PC-3 (cell line): ENCODE results near the gene MDK. TPM values are rescaled to one million over a fixed set of nuclear protein-coding genes. Genes with fewer than 3 reads are reported as not detected.
A peak's percentile ranks its signal among the peaks of the same experiment; 100 is the strongest.

Source experiments
- ATAC-seq: fragments of 200-7000 bp; cut with Tn5 transposase; 2 replicates; pipeline ENCODE4 v1.9.1; 2020; ENCODE audit warnings: mild to moderate bottlenecking, moderate library complexity
- BruUV-seq: library from RNA; stranded (reverse); fragments of 400-500 nt; replicated peaks from 2 replicates; lab custom pipeline; 2021; lab: Mats Ljungman, UMichigan
- CTCF ChIA-PET: fragments of 300-600 bp; sonication (Branson Sonifier 250); formaldehyde crosslinking; loops from one replicate; lab custom pipeline; 2022; ENCODE audit warnings: antibody characterized with exemption; lab: Charles Lee
- POLR2A ChIA-PET: fragments of 300-600 bp; sonication (Branson Sonifier 250); formaldehyde crosslinking; loops from one replicate; lab custom pipeline; 2022; ENCODE audit warnings: antibody characterized with exemption; ENCODE audit not compliant: unreplicated experiment; lab: Charles Lee
- DNase-seq: peaks from one replicate; pipeline ENCODE4 v3.0.0-alpha.2; 2015
- H2AFZ ChIP-seq: fragments of 300-600 bp; sonication (generic); 2 replicates; pipeline ENCODE4 v1.6.0; 2016; ENCODE audit warnings: antibody characterized with exemption, low read length
- H3F3A ChIP-seq: fragments of 300-600 bp; sonication (generic); one replicate; pipeline ENCODE4 v1.6.0; 2017; ENCODE audit warnings: antibody characterized with exemption, low read length, control low read depth, mild to moderate bottlenecking; ENCODE audit not compliant: unreplicated experiment
- H3K27ac ChIP-seq: fragments of 300-600 bp; sonication (generic); 2 replicates; pipeline ENCODE4 v1.5.1; 2016; ENCODE audit warnings: mild to moderate bottlenecking, low read length
- H3K27me3 ChIP-seq: fragments of 300-600 bp; sonication (generic); 2 replicates; pipeline ENCODE4 v1.6.1; 2016; ENCODE audit warnings: low read length, mixed read lengths
- H3K36me3 ChIP-seq: fragments of 300-600 bp; sonication (generic); 2 replicates; pipeline ENCODE4 v1.6.1; 2016; ENCODE audit warnings: low read depth, mixed run types, low read length, mixed read lengths
- H3K4me1 ChIP-seq: fragments of 300-600 bp; sonication (generic); 2 replicates; pipeline ENCODE4 v1.5.1; 2016; ENCODE audit warnings: low read length; ENCODE audit not compliant: insufficient read depth
- H3K4me2 ChIP-seq: fragments of 300-600 bp; sonication (generic); 2 replicates; pipeline ENCODE4 v1.6.0; 2016; ENCODE audit warnings: low read length
- H3K4me3 ChIP-seq: fragments of 300-600 bp; sonication (generic); 2 replicates; pipeline ENCODE4 v1.5.1; 2016; ENCODE audit warnings: mild to moderate bottlenecking, low read length, mixed read lengths
- H3K79me2 ChIP-seq: fragments of 300-600 bp; sonication (generic); 2 replicates; pipeline ENCODE4 v1.6.1; 2017; ENCODE audit warnings: low read length, mixed read lengths
- H3K9ac ChIP-seq: fragments of 300-600 bp; sonication (generic); 2 replicates; pipeline ENCODE4 v1.6.0; 2016; ENCODE audit warnings: mild to moderate bottlenecking, low read length
- H3K9me2 ChIP-seq: fragments of 300-600 bp; sonication (generic); replicated peaks from 2 replicates; pipeline ENCODE4 v1.6.1; 2016; ENCODE audit warnings: mixed run types, low read length, mixed read lengths
- H3K9me3 ChIP-seq: fragments of 300-600 bp; sonication (generic); 2 replicates; pipeline ENCODE4 v1.6.1; 2016; ENCODE audit warnings: low read length, mixed read lengths
- H4K20me1 ChIP-seq: fragments of 300-600 bp; sonication (generic); 2 replicates; pipeline ENCODE4 v1.6.1; 2016; ENCODE audit warnings: low read length, mixed read lengths
- CTCF ChIP-seq: fragments of 300-600 bp; sonication (generic); conservative IDR thresholded peaks from 2 replicates; pipeline ENCODE4 v1.5.1; 2017; ENCODE audit warnings: antibody characterized with exemption, low read depth, mild to moderate bottlenecking, low read length
- EZH2 ChIP-seq: fragments of 300-600 bp; sonication (generic); IDR thresholded peaks from one replicate; pipeline ENCODE4 v1.6.1; 2017; ENCODE audit warnings: antibody characterized with exemption, mild to moderate bottlenecking, low read length; ENCODE audit not compliant: unreplicated experiment
- EZH2phosphoT487 ChIP-seq: fragments of 300-600 bp; sonication (generic); IDR thresholded peaks from 2 replicates; pipeline ENCODE4 v1.6.1; 2018; ENCODE audit warnings: mild to moderate bottlenecking, antibody characterized with exemption, low read length, borderline replicate concordance
- intact Hi-C: fragments of 100-400 bp; cut with micrococcal nuclease; formaldehyde crosslinking; loops from 2 replicates; pipeline ENCODE4 v1.9.0; 2023
- total RNA-seq: library from RNA; depleted of rRNA; stranded (reverse); fragments of >200 nt; gene quantifications from 2 replicates; pipeline ENCODE4 v1.2.3, GENCODE V29; 2014

MDK gene
- total RNA-seq, 1 experiment from 2014 or later: 184 TPM

GRCh38 chr11:46345881-46346484, 35.5 kb upstream of the MDK start:
- no peaks in the 10 kb centered on the region for H3K9me3 ChIP-seq
- intact Hi-C loops: no loop called here
- no peak overlapping the region for H3K27ac ChIP-seq
- no peaks in the 10 kb centered on the region for H3K9me2 ChIP-seq
- no peaks in the 10 kb centered on the region for H3K27me3 ChIP-seq
- ChIA-PET POLR2A (no interaction called here), CTCF (no interaction called here)
- H3K79me2 ChIP-seq: peaks cover 32% of the 10 kb centered on the region
- no peak overlapping the region for H3K4me2 ChIP-seq
- no peaks in the 10 kb centered on the region for H3F3A ChIP-seq
- no peak overlapping the region; the same call in 1 of the 2 replicates for H2AFZ ChIP-seq
- no peak overlapping the region for H3K9ac ChIP-seq
- no peak overlapping the region for H3K4me3 ChIP-seq
- DNase-seq: no peak
- no peaks in the 10 kb centered on the region for H4K20me1 ChIP-seq
- H3K4me1 ChIP-seq: peaks cover 12% of the 10 kb centered on the region
- TF ChIP-seq EZH2 (no peak), EZH2phosphoT487 (no peak), CTCF (no peak)
- no peak for ATAC-seq
- no TSS peak for BruUV-seq
- no peaks in the 10 kb centered on the region for H3K36me3 ChIP-seq

- peak; percentile 87 for DNase-seq
- POLR2A ChIA-PET: interaction anchor here (0.5 kb wide), 1 partner anchor 104 kb away, joined by 4 read pairs; no protein-coding TSS in a partner anchor
Observed at GRCh38 chr11:46346886-46347636, 34.4 kb upstream of the MDK start, which contains the start of gene DGKZ. DGKZ (plus strand) TSS chr11:46347463; CDS start chr11:46347660, 197 bp downstream.

More at GRCh38 chr11:46346886-46347636, 34.4 kb upstream of the MDK start, which contains the start of gene DGKZ:
- Histone ChIP-seq H3F3A (no peaks in the 10 kb centered on the region), H3K4me3 (peak within 1 kb of the TSS; percentile 81), H3K79me2 (peaks cover 43% of the 10 kb centered on the region), H3K4me2 (peak within 1 kb of the TSS; percentile 99), H3K9me3 (no peaks in the 10 kb centered on the region), H2AFZ (peak within 1 kb of the TSS; percentile 82), H3K9me2 (no peaks in the 10 kb centered on the region), H3K9ac (peak within 1 kb of the TSS; percentile 86), H3K27ac (no peak within 1 kb of the TSS), H3K27me3 (no peaks in the 10 kb centered on the region), H4K20me1 (no peaks in the 10 kb centered on the region), H3K4me1 (peaks cover 12% of the 10 kb centered on the region), H3K36me3 (no peaks in the 10 kb centered on the region; the same call in 1 of the 2 replicates)
- no TSS peak for BruUV-seq
- ATAC-seq: peak; percentile 82
- TF ChIP-seq CTCF (peak; percentile 38), EZH2phosphoT487 (no peak)
- CTCF ChIA-PET: no interaction called here
- intact Hi-C loops: no loop called here
